Inflammatory macrophage treated with lipopolysaccharide for 4 hours (primary cell): ENCODE measurements around the gene RHBDF2.

Source experiments
- DNase-seq: peaks from one replicate; pipeline ENCODE4 v3.0.0-alpha.2; 2020

The RHBDF2 gene

DNA sequence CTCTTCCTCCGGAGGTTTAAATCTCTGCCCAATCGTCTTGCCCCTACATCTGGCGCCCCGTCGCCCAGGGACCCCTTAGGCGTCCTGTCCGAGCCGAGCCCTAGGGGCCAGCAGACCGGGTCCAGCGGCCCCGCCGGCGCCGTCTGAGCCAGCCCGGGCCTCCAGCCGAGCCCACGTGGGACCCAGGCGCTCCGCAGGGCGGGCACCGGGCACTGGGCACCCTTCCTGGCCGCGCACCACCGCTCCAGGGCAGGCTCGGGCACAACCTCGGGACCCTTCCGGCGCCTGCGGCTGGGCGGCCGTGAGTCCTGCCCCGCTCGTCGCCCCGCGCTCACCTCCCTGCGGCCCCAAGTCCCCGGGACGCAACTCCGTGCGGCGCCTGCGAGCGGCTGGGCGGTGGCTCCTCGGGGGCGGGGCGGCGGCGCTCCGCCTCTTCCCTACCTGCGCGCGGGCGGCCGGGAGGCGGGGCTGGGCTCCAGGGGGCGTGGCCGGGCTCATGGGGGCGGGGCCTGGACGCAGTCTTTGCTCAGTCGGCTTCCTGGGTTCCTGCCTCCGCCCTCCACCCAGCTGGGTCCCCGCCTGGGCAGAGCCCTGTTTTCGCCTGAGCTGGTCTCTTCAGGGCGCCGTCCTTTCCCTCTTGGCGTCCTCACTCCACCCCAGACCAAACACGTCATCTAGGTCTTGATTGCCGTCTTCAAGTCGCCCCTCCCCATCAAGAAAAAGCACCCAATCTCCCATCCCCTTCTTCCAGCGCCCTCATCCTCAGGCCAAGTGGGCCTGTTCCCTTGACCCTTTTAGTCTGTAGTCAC, at the start of gene RHBDF2:
Gene RHBDF2, minus strand, starts transcription at position 406 of the 809 bp plus-strand sequence. CDS start 19,899 bp downstream, outside the sequence.
- DNase-seq, result peak; percentile 87

DNA sequence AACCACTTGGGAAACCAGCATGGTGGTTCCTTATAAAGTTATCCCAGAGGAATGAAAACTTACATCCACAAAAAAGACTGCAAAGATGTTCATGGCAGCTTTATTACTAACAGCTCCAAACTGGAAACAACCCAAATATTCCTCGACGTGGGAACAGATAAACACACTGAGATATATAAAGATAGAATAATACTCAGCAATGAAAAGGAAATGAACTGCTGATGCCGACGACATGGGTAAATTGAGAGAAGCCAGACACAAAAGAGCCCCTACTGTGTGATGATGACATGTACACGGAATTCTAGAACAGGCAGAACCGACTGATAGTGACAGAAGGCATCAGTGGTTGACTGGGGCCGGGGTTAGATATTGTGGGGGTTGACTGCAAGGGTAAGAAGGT, 48.3 kb upstream of the RHBDF2 start:
- DNase-seq, result no peak

DNA sequence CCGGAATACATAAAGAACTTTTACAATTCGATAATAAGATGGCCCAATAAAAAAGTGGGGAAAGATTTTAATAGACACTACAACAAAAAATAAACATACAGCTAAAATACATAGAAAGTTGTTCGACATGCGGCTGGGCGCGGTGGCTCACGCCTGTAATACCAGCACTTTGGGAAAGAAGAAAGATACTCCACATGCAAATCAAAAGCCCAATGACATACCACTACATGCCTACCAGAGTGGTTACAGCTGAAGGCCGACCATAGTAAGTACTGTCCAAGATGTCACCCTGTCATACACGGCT, 47.9 kb upstream of the RHBDF2 start:
- DNase-seq, result no peak

DNA sequence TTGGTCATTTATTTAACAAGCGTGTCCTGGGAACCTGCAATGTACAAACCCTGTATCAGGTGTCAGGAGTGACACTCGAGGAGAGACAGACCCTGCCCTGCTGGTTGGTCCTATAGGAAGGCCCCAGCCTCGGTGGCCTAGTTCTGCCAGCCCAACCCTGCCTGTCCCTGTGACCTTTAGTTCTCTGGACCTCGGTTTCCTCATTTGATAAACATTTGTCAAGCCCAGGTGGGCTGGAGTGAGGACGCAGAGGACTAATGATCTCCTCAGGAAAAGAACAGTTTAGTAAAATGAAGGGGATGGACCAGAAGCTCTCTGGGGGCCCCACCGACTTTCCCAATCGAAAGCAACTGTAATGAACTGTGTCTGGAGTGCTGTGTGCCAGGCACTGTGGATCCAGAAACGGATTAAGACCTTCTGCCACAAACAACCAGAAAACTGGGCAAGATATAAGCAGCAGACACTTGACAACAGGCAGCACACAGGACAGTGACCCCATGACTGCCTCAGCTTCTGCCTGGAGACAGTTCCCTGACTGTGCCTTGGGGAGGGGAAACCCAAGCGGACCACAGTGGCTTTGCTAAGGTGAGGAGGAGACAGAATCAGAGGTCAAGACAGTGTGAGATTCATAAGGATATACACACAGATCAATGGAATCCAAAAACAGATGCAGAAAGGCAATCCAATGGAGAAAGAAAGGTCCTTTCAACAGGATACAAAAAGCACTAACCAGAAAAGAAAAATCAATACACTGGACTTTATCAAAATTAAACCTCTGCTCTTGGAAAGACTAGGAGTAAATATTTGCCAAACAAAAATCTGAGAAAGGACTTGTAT, 47.4 kb upstream of the RHBDF2 start:
- no peak for DNase-seq

DNA sequence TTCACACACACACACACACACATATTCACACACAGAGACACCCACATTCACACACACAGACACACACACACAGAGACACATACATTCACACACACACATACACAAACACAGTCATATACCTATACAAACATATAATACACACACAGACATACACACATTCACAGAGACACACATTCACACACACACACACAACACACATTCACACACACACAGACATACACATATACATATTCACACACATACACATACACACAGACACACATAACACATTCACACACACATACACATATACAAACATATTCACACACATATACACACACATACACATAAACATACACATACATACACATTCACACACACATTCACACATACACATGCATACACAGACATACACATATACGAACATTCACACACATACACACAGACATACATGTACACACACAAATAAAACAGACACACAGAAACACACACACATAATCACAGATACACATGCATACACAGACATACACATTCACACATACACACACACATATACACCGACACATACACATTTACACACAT, 46.5 kb upstream of the RHBDF2 start:
- DNase-seq, result no peak

DNA sequence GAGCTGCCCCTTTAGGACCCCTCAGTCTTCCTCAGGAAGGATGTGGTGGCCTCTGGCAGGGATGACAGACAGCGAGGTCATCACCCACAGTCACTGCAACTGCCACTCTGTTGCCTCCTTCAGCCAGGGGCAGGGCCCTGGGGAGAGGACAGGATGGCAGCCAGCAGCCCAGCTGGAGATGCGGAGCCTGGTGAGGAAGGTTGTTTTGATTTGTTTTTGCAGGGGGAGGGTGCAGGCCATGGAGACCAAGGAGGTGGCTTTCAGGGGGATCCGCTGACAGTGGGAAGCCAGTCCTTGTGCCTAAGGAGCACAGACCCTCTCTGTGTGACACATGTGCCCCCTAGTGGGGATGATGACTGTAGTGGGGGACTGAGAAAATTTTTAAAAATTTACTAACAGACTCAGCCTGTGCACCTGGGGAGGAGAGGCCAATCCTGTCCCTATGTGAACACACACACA, 46.0 kb upstream of the RHBDF2 start:
- peak; percentile 64 for DNase-seq

- DNase-seq, result no peak
These were observed 45.4 kb upstream of the RHBDF2 start for GRCh38 chr17:76546556-76547182.

DNA sequence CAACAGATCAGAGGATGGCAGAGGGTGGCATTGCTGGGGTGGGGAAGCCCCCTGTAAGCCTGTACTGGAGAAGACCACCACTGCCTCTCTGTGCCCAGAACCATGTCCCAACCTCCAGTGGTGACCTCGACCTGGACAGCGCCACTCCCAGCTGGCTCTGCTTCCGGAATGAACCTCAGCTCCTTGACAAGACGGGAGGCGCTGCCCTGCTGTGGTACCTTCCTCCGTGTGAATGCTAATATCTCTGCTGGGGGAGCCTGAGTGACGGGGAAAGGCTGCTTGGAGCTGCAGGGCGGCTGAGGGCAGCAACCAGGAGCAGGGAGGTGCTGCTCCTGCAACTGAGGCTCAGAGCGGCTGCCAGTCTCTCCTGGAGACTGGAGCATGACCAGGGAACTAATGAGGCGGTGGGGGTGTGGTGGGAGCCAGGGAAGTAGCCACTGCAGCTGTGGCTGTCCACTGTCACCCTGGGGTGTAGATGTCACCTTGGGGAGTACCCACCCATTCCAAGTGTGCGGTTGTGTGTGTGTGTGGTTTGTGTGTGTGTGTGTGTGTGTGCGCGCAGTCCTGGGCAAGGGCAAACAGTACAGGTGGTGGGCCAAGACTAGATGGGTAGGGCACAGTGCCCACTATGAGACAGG, 44.8 kb upstream of the RHBDF2 start:
- DNase-seq, result no peak

GRCh38 chr17:76544546-76545365, 43.5 kb upstream of the RHBDF2 start:
- no peak for DNase-seq

- DNase-seq, result no peak
These were observed 42.8 kb upstream of the RHBDF2 start for GRCh38 chr17:76543826-76544545.

- no peak for DNase-seq
These were observed 42.2 kb upstream of the RHBDF2 start for GRCh38 chr17:76543482-76543825.

GRCh38 chr17:76542984-76543383, 41.8 kb upstream of the RHBDF2 start:
- DNase-seq, result no peak

GRCh38 chr17:76542566-76542971, 41.3 kb upstream of the RHBDF2 start:
- DNase-seq, result no peak

DNA sequence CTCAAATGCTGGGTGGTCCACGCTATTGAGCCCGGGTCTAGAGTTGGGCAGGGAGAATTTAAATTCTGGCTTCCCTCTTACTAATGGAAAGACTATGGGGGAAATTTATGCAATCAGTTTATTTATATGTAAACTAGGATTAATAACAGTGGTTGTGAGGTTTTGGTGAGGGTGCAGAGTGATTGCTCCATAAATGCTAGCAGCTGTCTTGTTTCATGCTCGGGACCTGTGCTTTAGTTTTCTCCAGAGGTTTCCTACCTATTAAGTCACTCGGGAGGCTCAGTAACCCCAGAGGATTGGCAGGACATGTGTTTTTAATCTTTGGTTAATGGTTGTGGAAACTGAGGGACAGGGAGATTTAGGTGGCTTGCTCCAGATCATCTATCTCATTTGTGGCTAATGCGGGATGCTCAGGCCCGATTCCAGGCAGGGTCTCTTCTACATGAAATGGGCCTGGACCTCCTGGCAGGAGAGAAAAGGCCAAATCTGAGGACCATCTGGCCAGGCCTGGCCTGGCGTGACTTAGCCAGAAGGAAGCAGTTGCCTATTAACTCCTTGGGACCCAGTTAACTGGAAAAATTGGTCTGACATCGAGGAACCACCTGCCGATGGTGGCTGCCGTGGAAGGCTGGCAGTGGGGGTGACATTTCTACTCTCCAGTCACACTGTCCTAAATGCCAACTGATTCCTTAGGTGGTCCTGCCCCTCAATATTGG, 40.7 kb upstream of the RHBDF2 start:
- no peak for DNase-seq

DNA sequence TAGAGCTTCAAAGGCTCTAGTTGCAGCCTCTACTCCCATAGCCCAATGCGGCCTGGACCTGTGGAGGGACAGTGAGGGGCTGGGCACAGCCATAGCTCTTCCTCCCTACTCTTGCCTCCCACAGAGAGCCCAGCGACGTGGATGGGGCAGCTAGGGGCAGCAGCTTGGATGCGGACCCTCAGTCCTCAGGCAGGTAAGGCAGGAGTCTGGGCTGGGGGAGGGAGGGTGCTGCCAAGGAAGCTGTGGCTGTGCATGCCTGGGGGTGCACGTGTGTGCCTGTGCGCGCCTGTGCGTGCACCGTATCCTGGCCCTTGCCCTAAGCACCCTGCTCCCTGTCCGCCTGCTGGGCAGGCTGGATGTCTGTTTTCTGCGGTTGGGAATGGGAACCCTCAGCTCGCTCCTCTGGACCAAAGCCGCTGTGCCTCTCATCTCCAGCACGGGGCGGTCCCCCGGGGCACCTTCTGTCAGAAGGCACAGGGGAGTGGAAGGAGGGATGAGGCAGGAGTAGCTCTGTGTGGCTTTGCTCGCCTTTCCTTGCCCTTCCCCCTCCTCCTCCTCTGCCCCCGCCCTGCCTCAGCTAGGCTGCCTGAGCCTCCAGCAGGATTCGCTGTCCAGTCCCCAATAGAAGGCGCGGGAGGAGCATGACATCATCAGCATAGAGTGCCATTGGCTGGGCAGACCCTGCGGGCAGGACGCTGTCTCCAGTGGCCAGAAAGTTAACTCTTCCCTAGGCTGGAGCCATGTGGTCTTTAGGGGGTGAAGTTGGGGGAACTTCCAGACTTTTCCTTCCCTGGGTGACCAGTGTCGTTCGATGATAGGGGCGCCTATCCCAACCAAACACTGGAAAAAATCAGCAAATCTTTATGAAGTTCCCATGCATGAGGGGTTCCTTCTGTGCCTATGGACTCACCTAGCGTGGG, 39.4 kb upstream of the RHBDF2 start:
- DNase-seq, result peak; percentile 88

GRCh38 chr17:76539631-76540271, 38.5 kb upstream of the RHBDF2 start, which contains the start of gene PRCD:
TSS of gene PRCD (plus strand) at chr17:76540044. CDS start at chr17:76540142, 98 bp downstream.
- no peak for DNase-seq

DNA sequence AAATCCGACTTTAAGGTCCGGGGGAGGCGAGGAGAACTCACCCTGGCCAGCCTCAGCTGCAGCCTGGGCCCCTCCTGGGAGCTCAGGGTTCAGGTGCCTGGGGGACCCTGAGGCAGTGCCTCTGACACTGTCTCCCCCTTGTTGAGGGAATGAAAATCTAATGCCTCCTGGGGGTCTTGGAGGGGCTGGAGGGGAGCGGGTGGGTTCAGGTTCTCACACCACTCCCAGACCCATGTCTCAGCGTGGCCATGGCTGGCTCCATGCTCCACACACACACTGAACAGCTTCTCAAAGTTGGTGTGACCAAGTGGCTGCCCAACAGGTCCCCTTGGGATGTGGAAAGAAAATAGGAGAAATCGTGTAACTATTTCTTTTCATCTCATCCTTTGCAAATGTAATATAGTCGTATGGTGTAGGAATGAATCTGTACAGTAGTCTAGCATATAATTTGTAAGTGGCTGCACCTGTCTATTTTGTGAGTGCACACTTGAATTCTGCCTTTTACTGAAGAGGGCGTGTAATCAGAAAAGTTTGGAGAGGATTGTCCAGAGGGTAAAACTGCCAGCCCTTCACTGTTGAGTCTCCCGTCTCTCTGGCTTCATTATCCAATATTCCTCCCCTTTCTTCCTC, 37.8 kb upstream of the RHBDF2 start:
- DNase-seq, result no peak

DNA sequence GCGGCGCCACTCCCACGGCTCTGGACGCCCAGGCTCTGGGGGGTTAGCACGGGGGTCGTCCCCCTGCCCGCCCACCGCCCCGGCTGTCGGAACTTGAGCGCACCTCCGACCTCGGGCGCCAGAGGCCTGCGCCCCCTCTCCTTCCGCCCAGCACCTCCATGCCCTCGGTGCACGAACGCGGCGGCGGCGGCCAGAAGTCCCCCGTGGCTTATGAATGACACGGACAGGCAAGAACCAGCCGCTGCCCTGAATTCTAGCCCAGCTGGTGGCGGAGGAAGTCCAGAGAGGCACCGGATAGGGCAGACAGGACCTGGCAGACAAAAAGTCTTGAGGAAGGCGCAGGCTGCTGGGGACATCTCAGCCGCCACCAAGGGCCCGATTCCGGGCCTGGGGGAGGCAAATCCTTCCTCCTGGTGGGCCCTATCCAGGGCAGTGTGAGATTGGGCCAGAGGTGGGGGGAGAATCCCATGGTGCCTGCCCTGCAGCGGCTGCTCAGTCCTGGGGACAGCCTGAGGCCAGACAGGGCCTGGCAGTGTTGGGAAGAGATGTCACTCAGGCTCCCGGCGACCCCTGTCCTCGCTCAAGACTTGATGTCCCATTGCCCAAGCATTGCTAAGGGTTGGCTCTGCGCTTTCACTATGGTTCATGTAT, 37.2 kb upstream of the RHBDF2 start:
- no peak for DNase-seq
